Upper lobe of left lung (tissue), 6 donors: ENCODE results near the gene CCDC33. TPM values are rescaled to one million over a fixed set of nuclear protein-coding genes. Genes with fewer than 3 reads are reported as not detected.

Experiments
- ATAC-seq, 2 donors: fragments of 200-7000 bp; cut with Tn5 transposase; one replicate each; pipeline ENCODE4 v1.9.1; 2022; ENCODE audit warnings: mild to moderate bottlenecking in 2 of 2, moderate library complexity in 2 of 2; ENCODE audit not compliant: low FRiP score in 2 of 2
- DNase-seq, 2 donors: peaks; one replicate each; pipeline ENCODE4 v3.0.0-alpha.2; 2019 to 2020
- H3K27ac ChIP-seq, 4 donors: fragments of 200-600 bp; sonication (generic); one replicate each; pipeline ENCODE4 v1.5.1; 2016 to 2019
- H3K27me3 ChIP-seq, 4 donors: fragments of 200-600 bp; sonication (generic); one replicate each; pipeline ENCODE4 v1.5.1; 2017 to 2019
- H3K36me3 ChIP-seq, 4 donors: fragments of 200-600 bp; sonication (generic); one replicate each; pipeline ENCODE4 v1.5.1; 2016 to 2019
- H3K4me1 ChIP-seq, 4 donors: fragments of 200-600 bp; sonication (generic); one replicate each; pipeline ENCODE4 v1.5.1; 2018 to 2019
- H3K4me3 ChIP-seq, 4 donors: fragments of 200-600 bp; sonication (generic); one replicate each; pipeline ENCODE4 v1.5.1; 2017 to 2019; ENCODE audit warnings: mild to moderate bottlenecking in 2 of 4, moderate library complexity in 1 of 4
- H3K9me3 ChIP-seq, 4 donors: fragments of 200-600 bp; sonication (generic); one replicate each; pipeline ENCODE4 v1.5.1; 2018 to 2019
- CTCF ChIP-seq, 6 experiments: fragments of 450-650 bp in 4 of 6; fragments of 200-600 bp in 2 of 6; sonication (generic) in 2 of 6; IDR thresholded peaks; one replicate each; pipeline ENCODE4 v1.5.1; 2016 to 2019; ENCODE audit warnings: antibody characterized with exemption in 6 of 6
- EP300 ChIP-seq, 4 donors: sonication (generic); formaldehyde crosslinking; IDR thresholded peaks; one replicate each; pipeline ENCODE4 v1.5.1; 2017; ENCODE audit warnings: antibody characterized with exemption in 4 of 4, control low read depth in 2 of 4
- POLR2A ChIP-seq, 4 donors: fragments of 450-650 bp; IDR thresholded peaks; one replicate each; pipeline ENCODE4 v1.5.1; 2016 to 2017; ENCODE audit warnings: antibody characterized with exemption in 4 of 4, mild to moderate bottlenecking in 2 of 4
- POLR2AphosphoS5 ChIP-seq, 2 donors: sonication (generic); formaldehyde crosslinking; IDR thresholded peaks; one replicate each; pipeline ENCODE4 v1.5.1; 2017; ENCODE audit warnings: antibody characterized with exemption in 2 of 2
- WGBS, 2 donors: methylation state at CpG; one replicate each; pipeline ENCODE4 v1.1.5; 2017 to 2018; 5-methylcytosine and 5-hydroxymethylcytosine counted together
- total RNA-seq, 6 donors: library from RNA; depleted of rRNA in 4 of 6; stranded (reverse); fragments of >200 nt in 4 of 6; gene quantifications; one replicate each; pipeline versions ENCODE4 v1.1.0 to v1.2.1, GENCODE V29; 2016 to 2021
- donor health status: DM: no; HTN: no; CAD: no; lungs with moderate emphysema.
- donor health status: DM: no; HTN: yes; CAD: no; lungs with severe emphysema.

The CCDC33 gene
- total RNA-seq, 6 donors from 2014 or later: 3.8 to 43.4 (median 4.2) TPM; not detected in 1

- peak in 2 of 6 experiments; percentile 5 to 13 for TF ChIP-seq CTCF (IDR thresholded peaks at IDR 0.05)
- no peak for TF ChIP-seq POLR2A (IDR thresholded peaks at IDR 0.05)
- Histone ChIP-seq H3K27me3 (no peaks in the 10 kb centered on the region), H3K4me3 (no peak overlapping the region), H3K9me3 (no peaks in the 10 kb centered on the region), H3K36me3 (no peaks in the 10 kb centered on the region), H3K4me1 (peaks cover 0 to 8% (median 0%) of the 10 kb centered on the region in 4 donors), H3K27ac (no peak overlapping the region)
- ATAC-seq: no peak
- WGBS, 2 donors: 63 to 74% methylated on average over 11 to 13 of the region's 13 CpGs
- no peak for DNase-seq
Measured at GRCh38 chr15:74311734-74312444, 75.8 kb downstream of the CCDC33 start.

DNA sequence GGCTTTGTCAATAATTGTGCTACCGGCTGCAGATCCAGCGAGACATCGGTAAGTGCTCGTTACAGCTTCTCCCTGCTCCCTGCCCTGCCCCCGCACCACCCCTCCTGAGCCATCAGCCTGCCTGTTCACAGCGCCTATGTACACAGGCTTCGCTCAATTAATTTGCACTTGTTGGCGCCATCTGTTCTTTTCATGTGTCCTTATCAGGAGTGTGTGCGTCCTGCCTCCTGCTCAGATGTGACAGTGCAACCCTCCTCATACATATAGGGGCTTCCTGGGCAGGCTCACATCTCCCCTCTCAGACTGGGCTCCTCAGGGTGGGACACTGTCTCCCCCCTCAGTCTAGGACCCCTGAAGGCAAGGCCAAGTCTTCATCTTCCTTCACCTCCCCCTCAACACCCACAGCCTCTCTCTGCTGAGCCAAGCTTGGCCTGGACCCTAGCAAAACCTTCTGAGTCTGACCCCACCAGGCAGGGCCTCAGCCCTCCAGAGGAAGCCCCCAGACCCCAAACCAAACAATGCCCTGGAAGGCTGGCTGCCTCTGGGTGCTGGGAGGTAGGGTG, 76.4 kb downstream of the CCDC33 start:
- 71 to 73% methylated on average over 9 of the region's 9 CpGs for whole genome bisulfite sequencing, 2 donors
- no peak overlapping the region for H3K27ac ChIP-seq
- no peaks in the 10 kb centered on the region for H3K9me3 ChIP-seq
- H3K27me3 ChIP-seq: no peaks in the 10 kb centered on the region
- H3K4me1 ChIP-seq: peaks cover 0 to 8% (median 0%) of the 10 kb centered on the region in 4 donors
- no peak for ATAC-seq
- peak in 1 of 2 donors; percentile 55 for DNase-seq
- H3K4me3 ChIP-seq: no peak overlapping the region
- H3K36me3 ChIP-seq: no peaks in the 10 kb centered on the region
- no peak for TF ChIP-seq POLR2A (IDR thresholded peaks at IDR 0.05)
- TF ChIP-seq EP300 (IDR thresholded peaks at IDR 0.05): no peak

- no peaks in the 10 kb centered on the region for H3K27me3 ChIP-seq
- no peak overlapping the region for H3K4me3 ChIP-seq
- WGBS, 2 donors: 90 to 97% methylated on average over 7 of the region's 7 CpGs
- H3K36me3 ChIP-seq: no peaks in the 10 kb centered on the region
- TF ChIP-seq POLR2A (IDR thresholded peaks at IDR 0.05): no peak
- no peak for TF ChIP-seq POLR2AphosphoS5 (IDR thresholded peaks at IDR 0.05)
- no peak for TF ChIP-seq EP300 (IDR thresholded peaks at IDR 0.05)
- TF ChIP-seq CTCF (IDR thresholded peaks at IDR 0.05): no peak
- ATAC-seq (no peak), DNase-seq (no peak)
- H3K9me3 ChIP-seq: no peaks in the 10 kb centered on the region
- no peak overlapping the region for H3K27ac ChIP-seq
- H3K4me1 ChIP-seq: peaks cover 0 to 14% (median 2%) of the 10 kb centered on the region in 4 donors
Measured at GRCh38 chr15:74313889-74314288, 77.8 kb downstream of the CCDC33 start.

- 70 to 84% methylated on average over 4 to 11 of the region's 13 CpGs for WGBS, 2 donors
Measured at GRCh38 chr15:74314795-74315438, 78.8 kb downstream of the CCDC33 start.

More at GRCh38 chr15:74314795-74315438, 78.8 kb downstream of the CCDC33 start:
- peak in 1 of 2 donors; percentile 35 for ATAC-seq
- H3K36me3 ChIP-seq: no peaks in the 10 kb centered on the region
- H3K27ac ChIP-seq: no peak overlapping the region
- TF ChIP-seq POLR2A (IDR thresholded peaks at IDR 0.05) (no peak), EP300 (IDR thresholded peaks at IDR 0.05) (no peak), CTCF (IDR thresholded peaks at IDR 0.05) (no peak), POLR2AphosphoS5 (IDR thresholded peaks at IDR 0.05) (no peak)
- H3K4me3 ChIP-seq: no peak overlapping the region
- DNase-seq: peak in 1 of 2 donors; percentile 39
- H3K9me3 ChIP-seq: no peaks in the 10 kb centered on the region
- peaks cover 0 to 14% (median 2%) of the 10 kb centered on the region in 4 donors for H3K4me1 ChIP-seq
- no peaks in the 10 kb centered on the region for H3K27me3 ChIP-seq
